HG02759 (cell line): ENCODE data around the gene KCNS3.
A peak's percentile ranks its signal among the peaks of the same experiment; 100 is the strongest.

ENCODE experiments used
- ATAC-seq: cut with Tn5 transposase; IDR thresholded peaks from one replicate; pipeline ENCODE4 v1.9.1; 2021; ENCODE audit warnings: mild to moderate bottlenecking, moderate library complexity; ENCODE audit not compliant: unreplicated experiment

Gene KCNS3

DNA sequence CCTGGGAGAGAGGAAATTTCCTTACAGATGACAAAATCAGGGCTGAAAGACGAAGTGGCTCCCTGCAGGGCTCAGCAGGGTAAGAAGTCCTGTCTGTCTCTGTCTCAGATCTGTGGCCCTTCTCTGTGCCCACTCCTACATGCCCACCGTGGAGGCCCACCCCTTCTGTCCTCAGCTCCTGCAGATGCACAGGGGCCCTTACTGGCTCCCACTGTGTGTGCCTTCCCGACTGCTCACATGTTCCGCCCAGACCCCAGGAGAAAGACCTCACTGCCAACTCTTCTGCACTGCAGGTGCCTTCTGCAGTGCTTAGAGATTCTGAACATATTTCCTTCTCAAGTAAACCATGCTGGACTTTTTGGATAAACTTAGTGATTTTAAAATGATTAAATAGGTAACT, 1.9 kb upstream of the KCNS3 start:
- ATAC-seq: no peak

DNA sequence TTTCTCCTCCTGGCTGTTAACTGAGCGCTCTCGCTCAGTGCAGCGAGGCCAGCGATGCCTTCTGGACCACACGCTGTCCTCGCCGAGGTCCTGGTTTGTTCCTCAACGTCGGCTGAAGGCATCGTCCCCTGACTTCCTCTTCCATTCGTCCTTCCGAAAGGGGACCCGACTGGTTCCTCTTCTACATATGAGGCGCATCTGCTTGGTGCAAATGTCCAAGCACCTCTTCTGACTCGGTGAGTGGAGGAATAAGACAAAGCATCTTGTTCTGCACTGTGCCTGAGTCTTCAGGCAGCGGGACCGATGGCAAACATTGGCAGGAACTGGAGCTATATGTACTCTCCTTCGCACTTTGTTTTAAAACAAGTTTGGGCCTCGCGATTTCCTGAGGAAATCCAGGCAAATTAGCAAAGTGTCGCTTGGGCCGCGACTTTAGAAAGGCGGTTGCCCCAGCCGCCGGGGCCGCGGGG, 621 bp upstream of the KCNS3 start:
- peak; percentile 16 for ATAC-seq

DNA sequence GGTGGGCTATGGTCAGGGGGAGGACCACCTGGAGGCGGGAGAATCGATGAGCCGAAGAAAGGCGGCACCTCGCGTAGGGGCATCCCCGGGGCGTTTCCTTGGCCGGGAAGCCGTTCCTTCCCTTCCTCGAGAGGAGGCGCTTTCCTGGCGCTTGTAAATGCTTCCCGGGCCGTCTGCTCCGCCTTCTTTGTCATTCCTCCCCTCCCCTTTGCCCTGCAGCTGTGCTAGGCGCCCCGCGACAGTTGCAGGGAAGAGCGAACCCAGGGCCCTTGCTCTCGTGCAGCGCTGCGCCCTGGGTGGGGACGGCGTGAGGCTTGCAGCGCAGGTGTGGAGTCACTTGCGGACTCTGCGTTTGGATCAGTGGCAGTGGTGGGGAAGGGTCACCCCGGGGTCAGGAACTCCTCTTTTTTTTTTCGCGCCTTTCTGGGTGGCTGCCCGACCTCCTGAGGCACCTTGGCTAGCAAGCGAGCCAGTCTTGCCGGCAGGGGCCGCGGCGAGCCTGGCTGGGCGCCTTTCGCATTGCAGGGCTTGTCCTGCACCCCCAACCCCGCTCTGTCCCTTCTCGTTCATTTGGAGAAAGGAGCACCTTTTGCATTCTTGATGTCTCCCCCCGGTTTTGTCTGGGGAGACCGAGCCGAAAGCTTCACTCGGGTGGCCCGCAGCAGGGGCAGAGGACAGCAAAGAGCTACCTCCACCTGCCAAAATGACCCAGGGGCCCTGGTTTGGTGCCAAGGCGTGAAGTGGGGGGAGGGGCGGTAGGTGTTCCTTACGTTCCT, 858 bp downstream of the KCNS3 start:
- ATAC-seq: peak; percentile 25

DNA sequence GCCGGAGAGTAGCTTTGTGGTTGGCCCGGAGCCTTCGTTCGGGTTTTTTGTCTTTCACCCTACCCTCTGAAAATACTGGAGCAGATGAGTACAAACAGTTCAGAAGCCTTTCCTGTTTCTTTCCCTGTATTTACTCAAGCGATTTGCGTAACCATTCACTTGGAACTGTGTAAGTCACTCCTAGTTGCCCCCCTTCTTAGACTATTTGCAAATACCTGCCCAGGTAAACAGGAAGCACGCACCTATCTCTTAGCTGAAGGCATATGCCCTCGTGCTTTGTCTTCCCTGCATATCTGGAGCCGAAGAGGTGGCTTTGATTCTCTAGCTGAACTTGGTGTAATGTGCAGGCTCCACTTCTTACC, 1.4 kb downstream of the KCNS3 start:
- no peak for ATAC-seq

DNA sequence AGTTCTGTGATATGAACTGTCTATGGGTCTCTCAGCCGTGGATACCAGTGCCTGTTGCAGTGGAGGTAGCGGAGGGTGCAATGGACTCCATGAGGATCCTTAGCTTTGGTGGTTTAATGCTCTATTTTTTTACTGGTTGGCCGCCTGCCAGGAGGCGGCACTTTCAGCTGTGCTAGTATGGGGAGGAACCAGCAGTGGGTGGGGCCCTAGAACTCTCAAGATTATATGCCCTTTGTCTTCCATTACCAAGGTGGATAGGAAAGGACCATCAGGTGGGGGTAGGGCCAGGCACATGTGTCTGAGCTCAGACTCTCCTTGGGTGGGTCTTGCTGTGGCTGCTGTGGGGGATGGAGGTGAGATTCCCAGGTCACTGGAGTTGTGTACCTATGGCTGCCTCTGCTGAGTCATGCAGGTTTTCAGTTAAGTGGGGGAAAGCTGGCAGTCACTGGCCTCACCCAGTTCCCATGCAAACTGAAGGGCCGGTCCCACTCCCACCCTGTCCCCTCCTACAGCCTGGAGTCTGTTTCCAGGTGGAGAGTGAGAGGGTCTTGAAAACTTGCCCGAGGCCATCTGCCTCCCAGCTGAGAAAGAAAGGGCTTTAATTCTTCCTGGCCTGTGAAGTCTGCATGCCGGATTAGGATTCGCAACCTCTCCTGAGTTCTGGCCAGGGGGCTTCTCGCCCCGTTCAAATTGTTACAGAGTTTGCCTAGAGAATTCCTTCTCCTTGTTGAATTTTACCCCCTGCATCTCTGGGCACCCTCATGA, 14.5 kb downstream of the KCNS3 start:
- ATAC-seq: no peak

DNA sequence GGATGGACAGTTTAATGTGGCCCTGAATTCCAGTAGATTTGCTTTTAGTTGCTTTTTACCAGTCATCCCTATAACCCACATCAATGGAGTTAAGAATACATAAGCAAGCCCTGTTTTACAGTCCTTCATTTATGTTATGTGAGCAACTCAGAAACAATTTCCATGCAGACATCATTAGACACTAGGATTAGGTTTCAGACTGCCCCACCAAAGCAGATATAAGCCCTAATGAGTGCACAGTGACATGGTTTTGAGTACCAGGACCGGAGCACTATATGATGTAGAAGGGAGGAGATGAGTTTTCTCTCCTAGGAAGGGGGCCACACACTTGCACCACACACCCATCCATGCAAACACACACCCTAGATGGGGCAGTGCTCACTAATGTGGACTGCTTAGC, 15.5 kb downstream of the KCNS3 start:
- no peak for ATAC-seq

DNA sequence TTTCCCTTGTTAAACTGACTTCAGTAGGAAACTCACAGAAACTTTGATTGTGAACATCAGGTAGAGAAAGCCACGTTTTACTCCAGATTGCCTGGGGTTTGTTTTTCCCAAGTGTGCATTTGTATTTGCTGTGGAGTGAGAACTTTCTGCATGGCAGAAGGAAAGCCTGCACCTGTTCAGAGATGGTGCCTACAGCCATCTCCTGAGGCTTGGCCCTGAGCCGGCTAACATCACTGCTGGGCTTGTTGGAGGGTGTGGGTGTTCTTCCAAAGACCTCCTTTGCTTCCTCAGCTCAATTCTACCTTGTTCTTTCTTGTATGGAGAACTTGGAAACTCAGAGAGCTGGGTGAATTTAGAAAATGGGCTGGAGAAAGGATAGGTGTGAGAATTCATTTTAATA, 16.1 kb downstream of the KCNS3 start:
- ATAC-seq: no peak

DNA sequence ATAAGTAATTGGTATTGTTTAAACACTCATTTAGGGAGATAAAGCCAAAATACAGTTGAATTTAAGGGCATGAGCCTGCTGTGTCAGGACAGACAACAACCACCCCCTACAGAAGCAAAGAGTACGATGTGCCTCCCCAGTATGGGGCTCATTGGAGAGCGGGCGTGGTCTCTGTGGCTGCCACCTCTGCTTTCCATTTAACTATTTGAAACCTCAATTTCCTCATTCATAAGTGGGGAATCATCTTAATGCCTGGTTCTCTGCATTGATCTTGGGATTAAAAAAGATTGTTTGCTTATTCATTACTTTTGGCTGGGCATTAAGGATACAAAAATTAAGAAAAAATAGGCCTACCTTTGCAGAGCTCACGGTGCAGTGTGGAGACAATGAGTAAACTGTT, 21.4 kb downstream of the KCNS3 start:
- ATAC-seq: no peak

DNA sequence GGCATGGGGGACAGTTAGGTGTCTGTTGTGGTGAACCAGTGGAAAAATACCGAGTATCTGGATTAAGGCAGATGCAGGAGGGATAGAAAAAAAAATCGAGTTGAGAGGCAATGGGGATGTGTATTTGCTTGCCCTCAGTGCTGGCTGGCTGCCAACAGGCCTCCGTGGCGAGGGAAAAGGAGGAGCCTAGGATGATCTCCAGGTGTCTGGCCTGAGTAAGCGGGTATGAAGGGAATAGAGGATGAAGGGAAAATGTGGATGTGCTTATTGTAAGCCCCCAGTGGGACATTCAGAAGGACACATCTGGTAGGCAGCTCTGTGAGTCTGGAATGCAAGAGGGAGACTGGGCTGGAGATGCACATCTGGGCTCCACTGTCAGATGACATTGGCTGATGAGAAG, 22.8 kb downstream of the KCNS3 start:
- no peak for ATAC-seq

DNA sequence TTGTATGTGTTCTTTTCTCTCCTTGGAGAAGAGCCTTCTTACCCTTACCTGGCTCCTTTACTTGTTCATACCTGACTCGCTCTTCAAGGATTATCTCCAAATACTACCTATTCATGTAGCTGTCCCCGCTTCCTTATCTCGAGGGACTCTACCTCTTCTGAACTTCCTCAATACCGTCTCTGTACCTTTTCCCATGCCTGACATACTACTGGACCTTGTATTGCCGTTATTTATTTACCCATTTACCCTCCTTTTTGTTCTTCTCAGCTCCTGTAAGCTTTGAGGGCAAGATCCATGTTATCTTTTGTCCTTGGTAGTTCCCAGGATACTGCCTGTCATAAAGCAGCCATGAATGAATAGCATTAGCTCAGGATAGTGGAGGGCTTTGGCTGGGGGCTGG, 32.5 kb downstream of the KCNS3 start:
- ATAC-seq: no peak

DNA sequence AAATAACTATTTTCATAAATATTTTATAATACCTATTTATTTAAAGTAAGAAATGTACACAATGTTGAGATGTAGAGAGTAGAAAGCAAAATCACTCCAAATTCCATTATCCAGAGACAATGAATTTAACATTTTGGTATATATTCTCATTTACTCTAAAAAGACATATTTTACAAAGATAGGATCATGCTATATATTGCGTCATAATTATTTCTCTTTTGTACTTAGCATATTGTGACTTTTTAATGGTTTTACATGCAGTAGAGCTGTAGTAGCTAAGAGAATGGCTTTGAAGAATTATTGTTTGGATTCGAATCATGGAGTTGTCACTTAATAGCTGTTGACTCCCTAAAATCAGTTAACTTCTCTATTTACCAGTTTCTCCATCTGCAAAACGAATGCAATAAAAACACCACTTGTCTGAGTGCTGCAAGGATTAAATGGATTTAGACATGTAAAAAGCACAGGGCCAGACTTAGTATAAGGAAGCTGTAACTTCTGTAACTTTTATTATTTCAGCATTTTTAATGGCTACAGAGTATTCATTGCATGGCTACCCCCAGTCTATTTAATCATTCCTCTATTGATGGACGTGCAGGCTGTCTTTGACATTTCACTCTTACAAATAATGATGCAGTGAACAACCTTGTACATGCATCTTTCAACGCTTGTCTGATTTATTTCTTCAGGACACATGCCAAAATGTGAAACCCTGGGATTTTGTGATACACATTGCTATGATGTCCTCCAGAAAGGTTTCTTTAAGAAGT, 33.2 kb downstream of the KCNS3 start:
- peak; percentile 33 for ATAC-seq

DNA sequence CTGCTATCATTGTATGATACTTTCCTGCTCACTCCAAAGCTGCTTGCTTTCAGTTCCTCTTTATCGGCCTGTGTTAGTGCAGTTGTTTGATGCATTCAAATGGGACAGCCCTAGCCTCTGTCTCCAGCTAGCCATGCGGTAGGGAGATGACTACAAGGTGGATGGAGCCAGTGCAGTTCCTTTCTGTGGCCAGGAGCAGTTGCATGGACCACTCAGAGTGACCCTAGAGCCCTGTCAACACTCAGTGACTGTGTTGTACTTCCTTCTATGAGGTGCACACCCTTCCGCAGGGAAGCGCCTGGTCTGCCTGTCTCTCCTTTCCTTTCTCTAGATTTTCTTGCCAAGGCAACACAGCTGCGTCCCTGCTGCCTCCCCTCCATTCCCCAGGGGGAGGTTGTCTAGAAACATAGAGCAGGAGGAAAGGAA, 33.8 kb downstream of the KCNS3 start:
- ATAC-seq: peak; percentile 96

DNA sequence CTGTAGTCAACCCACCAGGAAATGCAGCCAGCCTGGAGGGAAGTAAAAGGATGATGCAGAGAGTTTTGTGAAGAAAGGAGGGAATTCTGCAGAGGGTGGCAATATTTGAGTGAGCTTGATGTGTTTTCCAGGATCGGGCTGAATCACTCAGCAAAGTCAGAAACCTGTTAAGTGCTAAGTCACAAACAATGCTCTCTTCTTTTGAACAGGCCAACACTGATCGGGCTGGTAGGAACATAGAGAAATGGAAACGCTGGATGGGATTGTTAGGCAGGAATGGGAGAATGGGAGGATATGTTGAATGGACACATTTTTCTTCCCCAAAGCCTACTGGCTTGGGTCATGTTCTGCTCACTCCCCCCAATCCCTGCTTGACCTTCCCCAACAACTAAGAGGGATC, 36.6 kb downstream of the KCNS3 start:
- ATAC-seq: no peak

DNA sequence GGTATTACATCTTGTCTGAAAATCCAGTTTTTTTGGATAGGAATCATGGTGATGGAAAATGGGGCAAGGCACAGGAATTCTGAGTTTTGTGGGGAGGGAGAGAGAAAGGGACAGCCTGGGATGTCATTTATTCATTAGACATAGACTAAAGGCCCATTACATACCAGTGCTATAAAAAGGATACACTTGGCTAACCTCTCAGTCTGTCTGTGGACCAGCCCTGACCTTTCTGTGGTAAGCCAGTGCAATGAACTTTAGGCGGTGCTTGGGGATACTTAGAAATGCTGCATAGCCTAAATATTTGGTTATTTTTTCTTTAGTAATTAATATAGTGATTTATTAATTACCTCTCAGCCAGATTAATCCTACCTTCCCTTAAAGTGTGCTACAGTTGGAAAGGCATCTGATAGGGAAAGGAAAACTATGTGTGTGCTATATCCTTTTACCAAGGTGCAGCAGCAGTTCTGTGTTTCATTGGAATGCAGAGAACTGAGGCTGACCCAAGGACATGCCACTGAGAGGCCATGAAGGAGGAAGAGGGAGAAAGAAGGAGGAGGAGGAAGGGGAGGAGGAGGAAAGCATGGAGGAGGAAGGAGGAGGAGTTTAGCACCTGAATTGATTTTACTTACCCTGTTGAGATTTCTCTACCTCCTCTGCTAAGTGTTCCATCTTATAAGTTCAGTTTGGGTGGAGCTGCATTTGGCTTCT, 37.5 kb downstream of the KCNS3 start:
- no peak for ATAC-seq

DNA sequence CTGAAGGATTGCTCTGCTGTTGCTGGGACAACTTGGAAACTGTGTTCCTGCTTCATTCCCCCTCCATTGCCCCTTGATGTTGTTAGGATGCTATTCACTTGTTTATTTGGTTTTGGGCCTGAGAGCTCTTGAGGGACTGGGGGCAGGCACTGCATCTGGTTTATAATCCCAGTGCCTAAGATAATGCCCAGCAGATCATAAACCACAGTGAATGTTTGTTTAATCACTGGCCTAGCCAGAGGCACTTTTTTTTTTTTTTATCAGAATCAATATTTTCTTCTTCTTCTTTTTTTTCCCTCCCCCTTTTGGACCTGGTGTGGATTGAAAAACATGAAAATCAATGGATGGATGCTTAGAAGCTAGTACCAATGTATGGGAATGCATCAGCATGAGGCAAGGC, 38.1 kb downstream of the KCNS3 start:
- ATAC-seq: no peak

DNA sequence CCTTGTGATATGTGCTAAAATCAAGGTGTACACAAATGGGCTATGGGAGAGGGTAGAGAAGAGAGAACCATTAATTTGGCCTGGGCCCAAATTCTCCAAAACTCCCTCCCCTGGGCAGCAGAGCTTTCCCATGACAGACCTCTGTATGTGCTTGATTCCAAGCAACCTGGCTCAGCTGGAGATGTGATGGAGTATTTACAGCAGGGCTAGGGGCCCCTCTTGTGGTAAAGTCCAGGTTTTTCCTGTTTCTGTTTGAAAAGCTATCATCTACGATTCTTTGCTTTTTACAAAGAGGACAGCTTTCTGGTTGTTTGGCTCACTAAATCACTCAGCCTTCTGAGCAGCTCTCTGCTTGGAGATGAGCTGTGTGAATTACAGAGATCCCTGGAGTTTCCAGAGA, 40.3 kb downstream of the KCNS3 start:
- ATAC-seq: no peak

DNA sequence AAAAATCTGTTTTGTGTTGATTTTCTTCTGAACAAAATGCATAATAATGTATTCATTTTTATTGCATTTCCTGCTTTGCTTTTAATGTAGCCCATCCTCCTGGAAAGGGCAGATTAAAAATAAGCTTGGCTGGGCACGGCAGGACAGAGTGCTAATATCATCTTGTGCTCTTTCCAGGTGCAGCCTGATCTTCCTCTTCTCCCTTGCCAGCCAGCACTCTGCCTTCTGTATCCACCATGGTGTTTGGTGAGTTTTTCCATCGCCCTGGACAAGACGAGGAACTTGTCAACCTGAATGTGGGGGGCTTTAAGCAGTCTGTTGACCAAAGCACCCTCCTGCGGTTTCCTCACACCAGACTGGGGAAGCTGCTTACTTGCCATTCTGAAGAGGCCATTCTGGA, 52.3 kb downstream of the KCNS3 start:
- ATAC-seq: no peak

DNA sequence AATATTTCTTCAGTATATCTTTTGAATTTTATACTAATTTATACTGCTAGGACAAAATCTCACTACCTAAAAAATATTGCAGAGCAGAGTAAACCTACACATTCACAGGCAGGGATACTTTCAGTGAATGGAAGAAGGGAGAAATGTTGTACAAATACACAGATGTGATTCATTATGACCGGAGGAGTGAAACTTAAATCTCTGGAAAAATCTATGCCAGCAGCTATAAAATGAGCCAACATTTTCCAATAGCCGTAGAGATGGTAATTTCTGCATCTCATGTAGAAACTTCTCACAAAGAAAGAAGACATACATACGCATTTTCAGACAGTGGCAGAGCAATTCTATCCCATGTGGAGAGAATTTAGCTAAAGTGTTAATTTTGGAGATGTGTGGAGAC, 54.8 kb downstream of the KCNS3 start:
- no peak for ATAC-seq

DNA sequence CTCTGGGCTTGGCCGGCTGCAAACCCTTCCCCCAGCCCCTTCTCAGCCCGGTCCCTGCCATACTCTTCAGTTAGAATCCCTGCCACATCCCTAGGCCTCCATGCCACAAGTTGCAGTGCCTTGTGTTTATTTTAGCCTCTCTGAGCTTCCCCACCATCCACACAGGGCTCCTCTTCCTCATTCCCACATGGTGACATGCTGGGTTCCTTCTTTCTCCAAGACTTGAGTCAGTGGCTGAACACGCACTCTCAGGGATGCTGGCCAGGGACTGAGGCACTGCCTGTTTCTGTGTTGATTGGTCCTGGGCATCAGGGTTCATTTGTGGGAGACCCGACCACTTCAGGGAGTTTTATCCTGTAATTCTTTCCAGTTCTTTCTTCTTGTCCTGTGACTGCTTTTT, 56.3 kb downstream of the KCNS3 start:
- ATAC-seq: no peak

DNA sequence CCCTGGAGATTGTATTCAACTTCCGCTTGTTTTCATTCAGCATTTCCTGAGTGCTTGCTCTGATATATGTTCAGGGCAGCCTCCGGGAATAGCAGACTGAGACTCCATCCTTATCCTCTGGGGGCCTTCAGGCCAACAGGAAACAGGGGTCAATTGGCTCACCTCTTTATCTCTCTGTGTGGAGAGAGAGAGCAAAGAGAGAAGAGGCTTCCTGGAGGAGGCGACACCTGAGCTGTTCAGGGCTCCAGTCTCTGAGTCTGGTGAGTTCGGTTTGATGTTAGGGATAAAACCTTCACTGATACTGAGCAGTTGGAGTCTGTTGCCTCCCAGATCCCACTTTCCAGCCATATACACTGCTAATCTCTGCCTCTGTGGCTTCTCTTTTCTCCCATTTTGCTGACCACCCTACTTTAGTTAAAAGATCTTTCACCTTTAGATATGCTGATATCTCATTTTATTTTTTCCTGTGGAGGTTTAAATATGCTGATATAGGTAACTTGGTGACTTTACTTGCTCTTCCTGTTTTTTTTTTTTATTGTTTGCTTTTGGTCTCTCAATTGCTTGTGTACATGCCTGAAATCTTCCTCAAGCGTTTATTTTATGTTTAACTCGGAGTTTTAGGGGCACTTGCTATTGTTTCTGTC, 56.9 kb downstream of the KCNS3 start:
- no peak for ATAC-seq

DNA sequence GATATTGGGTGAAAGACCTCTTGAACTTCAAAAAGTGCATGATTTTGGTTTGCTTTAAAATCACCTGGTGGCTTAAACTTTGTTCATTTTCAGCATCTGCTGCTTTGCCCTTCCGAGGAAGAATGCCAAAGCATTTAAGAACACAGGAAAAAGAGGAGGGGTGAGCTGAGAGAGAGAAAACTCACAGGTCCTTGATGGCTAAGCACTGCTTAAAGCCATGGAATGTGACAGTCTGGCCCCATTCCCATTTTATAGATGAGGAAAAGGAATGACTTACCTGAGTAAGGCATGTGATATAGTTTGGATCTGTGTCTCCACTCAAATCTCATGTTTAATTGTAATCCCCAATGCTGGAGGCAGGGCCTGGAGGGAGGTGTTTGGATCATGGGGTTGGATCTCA, 58.1 kb downstream of the KCNS3 start:
- no peak for ATAC-seq
